IPS-18c (cell line): ENCODE results near the gene ASTN2.
"Not testable (repeated sequence)": the region's sequence is repeated elsewhere in the genome, so short reads cannot be mapped to it uniquely, and the experiment has no call there.

Experiments used
- H3K4me3 ChIP-seq: 2 replicates; pipeline ENCODE4 v1.7.0; 2013; ENCODE audit warnings: low read depth, mild to moderate bottlenecking, low read length, moderate library complexity; ENCODE audit not compliant: insufficient read depth
- H3K9me3 ChIP-seq: one replicate; pipeline ENCODE4 v1.6.1; 2013; ENCODE audit warnings: mild to moderate bottlenecking, low read length, moderate library complexity; ENCODE audit not compliant: control insufficient read depth, insufficient read depth

Gene ASTN2

GRCh38 chr9:116899337-116900006 is 515.4 kb downstream of the ASTN2 start:
- H3K9me3 ChIP-seq = no peaks in the 10 kb centered on the region
- H3K4me3 ChIP-seq = no peak overlapping the region

DNA sequence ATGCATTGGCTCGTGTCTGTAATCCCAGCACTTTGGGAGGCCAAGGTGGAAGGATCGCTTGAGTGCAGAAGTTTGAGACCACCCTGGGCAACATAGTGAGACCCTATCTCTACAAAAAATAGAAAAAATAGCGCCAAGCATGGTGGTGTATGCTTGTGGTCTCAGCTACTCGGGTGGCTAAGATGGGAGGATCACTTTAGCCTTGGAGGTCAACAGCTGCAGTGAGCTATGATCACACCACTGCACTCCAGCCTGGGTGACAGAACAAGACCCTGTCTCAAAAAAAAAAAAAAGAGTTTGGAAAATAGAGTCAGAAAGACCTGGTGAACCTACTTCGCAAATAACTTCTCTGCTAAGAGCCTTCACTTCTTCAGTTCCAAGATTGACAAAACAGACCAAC is 516.7 kb downstream of the ASTN2 start:
- not testable (repeated sequence) for H3K9me3 ChIP-seq, H3K4me3 ChIP-seq

GRCh38 chr9:116897201-116897600 is 517.7 kb downstream of the ASTN2 start:
- H3K4me3 ChIP-seq = no peak overlapping the region
- H3K9me3 ChIP-seq = no peaks in the 10 kb centered on the region

GRCh38 chr9:116895961-116896360 is 518.9 kb downstream of the ASTN2 start:
- Histone ChIP-seq H3K4me3 (no peak overlapping the region), H3K9me3 (no peaks in the 10 kb centered on the region)

DNA sequence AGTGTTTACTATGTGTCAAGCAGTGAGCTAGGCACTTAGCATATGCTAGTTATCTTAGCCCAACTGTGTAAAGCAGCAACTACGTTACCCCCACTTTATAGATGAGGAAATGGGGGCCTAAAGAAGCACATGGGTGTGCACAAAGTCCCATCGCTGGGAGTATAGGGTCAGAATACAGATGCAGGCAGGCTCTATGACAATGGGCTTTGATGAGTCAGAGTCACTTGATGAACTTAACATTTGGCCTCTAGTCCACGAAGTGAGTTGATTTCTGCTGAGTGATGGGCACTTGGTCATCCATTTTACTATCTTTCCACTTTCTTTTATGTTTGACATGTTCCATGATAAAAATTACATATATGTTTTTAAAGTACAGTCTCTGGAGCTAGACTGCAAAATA is 523.4 kb downstream of the ASTN2 start:
- Histone ChIP-seq H3K9me3 (no peaks in the 10 kb centered on the region), H3K4me3 (no peak overlapping the region)

GRCh38 chr9:116888476-116888875 is 526.4 kb downstream of the ASTN2 start:
- H3K4me3 ChIP-seq, H3K9me3 ChIP-seq: not testable (repeated sequence)

DNA sequence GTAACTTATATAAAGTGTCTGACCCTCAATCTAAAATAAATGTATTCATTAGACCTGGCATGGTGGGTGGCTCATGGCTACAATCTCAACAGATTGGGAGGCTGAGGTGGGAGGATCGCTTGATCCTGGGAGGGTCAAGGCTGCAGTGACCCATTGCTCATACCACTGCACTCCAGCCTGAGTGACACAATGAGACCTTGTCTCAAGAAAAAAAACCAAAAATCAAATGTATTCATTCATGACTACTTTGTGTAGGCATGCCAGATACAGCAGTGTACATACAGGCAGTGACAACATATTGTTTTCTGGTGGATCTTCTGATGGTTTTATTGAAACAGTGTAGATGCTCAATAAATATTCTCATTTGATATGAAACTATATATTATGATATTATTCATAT is 526.8 kb downstream of the ASTN2 start:
- no peak overlapping the region for H3K4me3 ChIP-seq
- H3K9me3 ChIP-seq = no peaks in the 10 kb centered on the region

- Histone ChIP-seq H3K9me3 (no peaks in the 10 kb centered on the region), H3K4me3 (no peak overlapping the region)
Measured at GRCh38 chr9:116883676-116884075, 531.2 kb downstream of the ASTN2 start.

GRCh38 chr9:116877072-116877471 is 537.8 kb downstream of the ASTN2 start:
- Histone ChIP-seq H3K9me3 (no peaks in the 10 kb centered on the region), H3K4me3 (no peak overlapping the region)

DNA sequence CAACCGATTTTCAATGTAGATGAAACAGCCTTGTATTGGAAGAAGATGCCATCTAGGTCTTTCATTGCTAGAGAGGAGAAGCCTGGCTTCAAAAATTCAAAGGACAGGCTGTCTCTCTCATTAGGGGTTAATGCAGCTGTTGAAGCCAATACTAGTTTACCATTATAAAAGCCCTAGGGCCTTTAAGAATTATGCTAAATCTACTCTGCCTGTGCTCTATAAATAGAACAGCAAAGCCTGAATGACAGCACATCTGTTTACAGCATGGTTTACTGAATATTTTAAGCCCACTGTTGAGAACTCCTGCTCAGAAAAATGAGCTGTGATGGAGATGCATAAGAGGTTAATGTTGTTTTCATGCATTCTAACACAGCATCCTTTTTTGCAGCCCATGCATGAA is 539.3 kb downstream of the ASTN2 start:
- Histone ChIP-seq H3K4me3 (no peak overlapping the region), H3K9me3 (no peaks in the 10 kb centered on the region)

DNA sequence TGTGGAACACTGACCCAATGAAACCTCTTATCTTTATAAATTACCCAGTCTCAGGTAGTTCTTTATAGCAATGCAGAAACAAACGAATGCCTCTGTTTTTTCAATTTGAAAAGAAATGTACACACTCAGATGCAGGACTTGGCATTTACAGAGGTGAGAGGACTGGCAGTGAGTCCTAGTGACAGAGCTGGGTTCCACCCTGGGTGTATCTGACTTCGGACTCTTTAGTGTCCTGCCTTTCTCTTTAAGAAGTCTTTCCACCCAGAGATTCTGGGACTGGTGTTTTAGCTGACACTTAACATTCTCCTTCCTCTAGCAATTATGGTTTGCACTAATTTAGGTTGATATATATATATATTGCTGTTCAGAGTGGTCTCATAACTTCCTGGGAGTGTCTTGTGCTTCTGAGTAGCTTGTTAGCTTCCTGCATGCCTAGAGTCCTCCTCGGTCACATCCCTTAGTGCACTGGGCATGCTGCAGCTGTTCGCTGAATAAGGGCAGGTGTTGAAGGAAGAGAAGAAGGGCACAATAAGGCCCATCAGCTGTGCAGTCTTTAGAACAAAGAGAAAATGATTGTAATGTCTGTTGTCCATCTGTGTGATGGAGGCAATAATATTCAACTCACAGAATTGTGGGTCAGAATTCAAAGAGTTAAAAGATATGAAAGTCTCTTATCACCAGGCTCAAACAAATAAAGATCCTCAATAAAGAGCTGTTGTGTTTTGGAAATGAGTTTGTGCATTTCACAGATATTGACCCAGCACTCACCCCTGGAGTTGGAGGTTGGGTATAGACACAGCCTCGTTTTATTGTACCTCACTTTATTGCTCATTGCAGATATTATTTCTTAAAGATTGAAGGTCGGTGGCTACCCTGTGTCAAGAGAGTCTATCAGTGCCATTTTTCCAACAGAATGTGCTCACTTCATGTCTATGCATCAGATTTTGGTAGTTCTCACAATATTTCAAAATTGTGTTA is 540.6 kb downstream of the ASTN2 start:
- Histone ChIP-seq H3K9me3 (no peaks in the 10 kb centered on the region), H3K4me3 (no peak overlapping the region)

- H3K9me3 ChIP-seq = no peaks in the 10 kb centered on the region
- H3K4me3 ChIP-seq = no peak overlapping the region
Measured at GRCh38 chr9:116873491-116873890, 541.4 kb downstream of the ASTN2 start.

- H3K9me3 ChIP-seq = no peaks in the 10 kb centered on the region
- H3K4me3 ChIP-seq = no peak overlapping the region
Measured at GRCh38 chr9:116870566-116870965, 544.3 kb downstream of the ASTN2 start.

DNA sequence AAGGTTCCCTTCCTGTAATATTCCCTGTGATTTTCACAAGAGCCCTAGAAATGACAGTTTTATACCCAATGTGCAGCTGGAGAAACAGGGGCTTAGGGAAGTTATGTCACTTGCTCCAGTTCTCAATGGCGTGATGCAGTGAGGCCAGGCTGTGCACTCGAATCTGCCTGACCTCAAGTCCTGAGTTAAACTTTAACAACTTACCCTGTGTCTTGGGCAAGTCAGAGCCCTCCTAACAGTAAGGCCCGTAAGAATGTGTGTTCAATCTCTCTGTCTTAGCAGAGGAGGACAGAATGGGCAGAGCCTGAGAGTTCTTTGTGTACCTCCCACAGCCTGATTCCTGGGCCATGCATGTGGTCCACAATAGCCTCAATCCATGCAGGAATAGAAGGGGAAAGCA is 546.7 kb downstream of the ASTN2 start:
- Histone ChIP-seq H3K9me3 (no peaks in the 10 kb centered on the region), H3K4me3 (no peak overlapping the region)

DNA sequence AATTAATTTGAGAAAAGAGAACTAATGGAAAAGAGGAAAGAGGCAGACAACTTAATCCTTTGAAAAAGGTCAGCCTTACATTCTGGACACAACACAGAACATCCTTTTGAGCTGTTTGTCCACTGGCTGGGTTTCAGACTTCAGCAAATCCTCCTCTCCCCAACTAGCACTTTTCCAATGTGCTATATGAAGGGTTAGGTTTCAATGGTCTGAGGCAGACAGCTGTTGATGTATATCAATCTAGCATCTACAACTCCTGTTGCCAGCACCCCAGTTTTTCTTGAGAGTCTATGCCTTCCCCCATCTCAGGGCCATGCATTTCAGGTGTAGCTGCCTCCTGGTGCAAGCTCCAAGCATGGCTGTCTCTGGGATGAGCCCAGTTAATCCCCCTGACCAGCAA is 553.5 kb downstream of the ASTN2 start:
- Histone ChIP-seq H3K4me3 (no peak overlapping the region), H3K9me3 (no peaks in the 10 kb centered on the region)

- no peak overlapping the region for H3K4me3 ChIP-seq
- H3K9me3 ChIP-seq = no peaks in the 10 kb centered on the region
Measured at GRCh38 chr9:116860509-116861120, 554.2 kb downstream of the ASTN2 start.

GRCh38 chr9:116859763-116860162 is 555.1 kb downstream of the ASTN2 start:
- Histone ChIP-seq H3K9me3 (no peaks in the 10 kb centered on the region), H3K4me3 (no peak overlapping the region)

DNA sequence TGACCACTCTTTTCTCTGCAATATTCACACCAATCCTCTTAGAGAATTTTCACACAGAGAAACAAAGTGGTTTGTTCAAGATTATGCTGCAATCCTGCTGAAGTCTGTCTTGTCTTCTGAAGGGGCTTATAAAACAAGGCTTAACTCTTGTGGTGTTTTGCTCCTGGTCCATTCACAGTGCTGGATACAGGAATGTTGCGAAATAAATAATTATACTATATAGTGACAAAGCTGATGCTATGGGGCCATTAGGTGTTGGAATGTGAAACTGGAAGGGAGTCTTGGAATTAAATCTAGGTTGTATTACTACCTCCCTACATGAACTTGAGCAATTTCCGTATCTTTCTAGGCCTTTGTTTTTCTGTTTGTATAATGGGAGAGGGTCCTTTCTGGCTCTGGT is 557.5 kb downstream of the ASTN2 start:
- H3K4me3 ChIP-seq = no peak overlapping the region
- H3K9me3 ChIP-seq = no peaks in the 10 kb centered on the region
